ENCODE measurements around the gene TMEM266.

- TF ChIP-seq EZH2 (IDR thresholded peaks at IDR 0.05) (no peak), POLR2AphosphoS5 (IDR thresholded peaks at IDR 0.05; ENCODE audit: borderline replicate concordance, low read depth, low read length) (no peak), FOXP2 (optimal IDR thresholded peaks at IDR 0.05; ENCODE audit: control extremely low read depth, extremely low read length, insufficient read depth) (no peak)
Observed at GRCh38 chr15:76065245-76065644, 5.5 kb downstream of the TMEM266 start.
